ENCODE data around the gene MRC2. TPM values are rescaled to one million over a fixed set of nuclear protein-coding genes. Genes with fewer than 3 reads are reported as not detected.

The MRC2 gene
- polyA plus RNA-seq, 1 of the 3 experiments (the other 2 are of a cell fraction), result 213 TPM

DNA sequence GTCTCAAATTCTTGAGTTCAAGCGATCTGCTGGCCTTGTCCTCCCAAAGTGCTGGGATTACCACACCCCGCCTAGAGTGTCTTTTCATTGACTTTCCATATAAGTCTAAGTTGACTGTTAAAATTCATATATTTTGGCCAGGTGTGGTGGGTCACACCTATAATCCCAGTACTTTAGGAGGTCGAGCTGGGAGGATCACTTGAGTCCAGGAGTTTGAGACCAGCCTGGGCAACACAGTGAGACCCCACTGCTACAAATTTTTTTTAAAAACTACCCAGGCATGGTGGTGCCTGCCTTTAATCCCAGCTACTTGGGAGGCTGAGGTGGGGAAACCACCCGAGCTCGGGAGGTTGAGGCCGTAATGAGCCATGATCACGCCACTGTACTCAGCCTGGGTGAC is 21.9 kb upstream of the MRC2 start:
- Histone ChIP-seq H4K20me1 (ENCODE audit: insufficient read depth) (no peaks in the 10 kb centered on the region), H3K9me2 (no peaks in the 10 kb centered on the region), H3K9me3 (no peaks in the 10 kb centered on the region), H3K4me1 (ENCODE audit: control insufficient read depth in 1 of 2, insufficient read depth in 2 of 2, low read depth in 1 of 2, low read length in 1 of 2) (no peaks in the 10 kb centered on the region), H3K4me3 (ENCODE audit: low read depth in 2 of 2, low read length in 1 of 2) (no peak overlapping the region), H3K79me2 (ENCODE audit: insufficient read depth) (peaks cover 25% of the 10 kb centered on the region; the same call in 1 of the 2 replicates), H3K36me3 (replicated peaks in 1 of 2; ENCODE audit: control insufficient read depth in 1 of 2, insufficient read depth in 2 of 2, low read length in 1 of 2) (peaks cover 71 to 90% of the 10 kb centered on the region in 2 experiments), H3F3A (replicated peaks; ENCODE audit: insufficient read depth) (peaks cover 8% of the 10 kb centered on the region), H3K27ac (ENCODE audit: low read depth in 2 of 2, low read length in 1 of 2) (no peak overlapping the region), H3K27me3 (ENCODE audit: insufficient read depth) (no peaks in the 10 kb centered on the region), H3K9ac (no peak overlapping the region), H2AFZ (ENCODE audit: low read depth) (no peak overlapping the region), H3K4me2 (no peak overlapping the region)
- no peak for DNase-seq
- CTCF ChIA-PET, result no interaction called here
- TF ChIP-seq ELF1 (IDR thresholded peaks at IDR 0.05), result no peak
- TF ChIP-seq, protein P1, sequence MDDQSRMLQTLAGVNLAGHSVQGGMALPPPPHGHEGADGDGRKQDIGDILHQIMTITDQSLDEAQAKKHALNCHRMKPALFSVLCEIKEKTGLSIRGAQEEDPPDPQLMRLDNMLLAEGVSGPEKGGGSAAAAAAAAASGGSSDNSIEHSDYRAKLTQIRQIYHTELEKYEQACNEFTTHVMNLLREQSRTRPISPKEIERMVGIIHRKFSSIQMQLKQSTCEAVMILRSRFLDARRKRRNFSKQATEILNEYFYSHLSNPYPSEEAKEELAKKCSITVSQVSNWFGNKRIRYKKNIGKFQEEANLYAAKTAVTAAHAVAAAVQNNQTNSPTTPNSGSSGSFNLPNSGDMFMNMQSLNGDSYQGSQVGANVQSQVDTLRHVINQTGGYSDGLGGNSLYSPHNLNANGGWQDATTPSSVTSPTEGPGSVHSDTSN (IDR thresholded peaks at IDR 0.05), result no peak
- TF ChIP-seq, protein P2, sequence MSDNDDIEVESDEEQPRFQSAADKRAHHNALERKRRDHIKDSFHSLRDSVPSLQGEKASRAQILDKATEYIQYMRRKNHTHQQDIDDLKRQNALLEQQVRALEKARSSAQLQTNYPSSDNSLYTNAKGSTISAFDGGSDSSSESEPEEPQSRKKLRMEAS (IDR thresholded peaks at IDR 0.05; ENCODE audit: low read depth), result no peak
- TF ChIP-seq TAF1 (IDR thresholded peaks at IDR 0.05; ENCODE audit: borderline replicate concordance, low read depth, low read length), result no peak
- no peak for TF ChIP-seq MXI1 (IDR thresholded peaks at IDR 0.05; ENCODE audit: low read depth, low read length)
- no peak for TF ChIP-seq TCF12 (IDR thresholded peaks at IDR 0.05)
- TF ChIP-seq REST (IDR thresholded peaks at IDR 0.05; ENCODE audit: low read depth, low read length), result no peak
- POLR2A ChIA-PET, result no interaction called here
- WGBS (ENCODE audit: low lambda C conversion rate), result 97% methylated on average over 7 of the region's 7 CpGs

DNA sequence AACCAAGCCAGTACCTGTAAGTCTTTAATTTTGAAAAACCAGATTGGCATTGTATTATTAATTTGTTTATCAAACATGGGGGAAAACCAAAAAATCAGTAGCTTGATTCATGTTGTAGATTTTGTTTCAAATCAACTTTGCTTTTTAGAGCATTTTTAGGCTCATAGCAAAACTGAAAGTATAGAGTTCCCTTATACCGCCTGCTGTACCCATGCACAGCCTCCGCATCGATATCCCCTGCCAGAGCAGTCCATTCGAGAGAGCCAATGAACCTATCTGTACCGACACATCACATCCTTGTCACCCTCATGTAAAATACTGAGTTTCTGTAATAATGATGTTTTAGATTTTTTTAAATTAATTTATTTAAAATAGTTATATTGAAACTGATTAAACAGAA is 16.2 kb upstream of the MRC2 start:
- POLR2A ChIA-PET, result no interaction called here
- H3K36me3 ChIP-seq (replicated peaks in 1 of 2; ENCODE audit: control insufficient read depth in 1 of 2, insufficient read depth in 2 of 2, low read length in 1 of 2), result peaks cover 69 to 83% of the 10 kb centered on the region in 2 experiments
- H3F3A ChIP-seq (replicated peaks; ENCODE audit: insufficient read depth), result peaks cover 16% of the 10 kb centered on the region
- no peak for TF ChIP-seq CHD2 (IDR thresholded peaks at IDR 0.05; ENCODE audit: low read length, partially characterized antibody)
- TF ChIP-seq FOSL2 (IDR thresholded peaks at IDR 0.05; ENCODE audit: borderline replicate concordance, low read depth), result no peak
- no peak for TF ChIP-seq REST (IDR thresholded peaks at IDR 0.05; ENCODE audit: low read depth, low read length)
- no peak for TF ChIP-seq NFIC (IDR thresholded peaks at IDR 0.05; ENCODE audit: borderline replicate concordance)
- no peak for TF ChIP-seq TAF1 (IDR thresholded peaks at IDR 0.05; ENCODE audit: borderline replicate concordance, low read depth, low read length)
- no peak for TF ChIP-seq RCOR1 (IDR thresholded peaks at IDR 0.05; ENCODE audit: low read length)
- no peak for TF ChIP-seq IRF3 (IDR thresholded peaks at IDR 0.05; ENCODE audit: low read depth, low read length)
- no peak for TF ChIP-seq JUND (IDR thresholded peaks at IDR 0.05)
- H3K9me2 ChIP-seq, result no peaks in the 10 kb centered on the region
- no peaks in the 10 kb centered on the region for H3K9me3 ChIP-seq
- CTCF ChIA-PET, result interaction anchor here (0.6 to 1.4 kb wide), 2 partner anchors 16 to 81 kb away, joined by 3 to 5 read pairs; no protein-coding TSS in a partner anchor
- DNase-seq, result no peak
- no peaks in the 10 kb centered on the region for H4K20me1 ChIP-seq (ENCODE audit: insufficient read depth)
- peaks cover 0 to 2% of the 10 kb centered on the region in 2 experiments; a peak in 2 of 4 replicates for H3K4me1 ChIP-seq (ENCODE audit: control insufficient read depth in 1 of 2, insufficient read depth in 2 of 2, low read depth in 1 of 2, low read length in 1 of 2)
- H3K4me3 ChIP-seq (ENCODE audit: low read depth in 2 of 2, low read length in 1 of 2), result no peak overlapping the region
- no peak overlapping the region for H3K27ac ChIP-seq (ENCODE audit: low read depth in 2 of 2, low read length in 1 of 2)
- no peaks in the 10 kb centered on the region for H3K27me3 ChIP-seq (ENCODE audit: insufficient read depth)
- WGBS (ENCODE audit: low lambda C conversion rate), result 96% methylated on average over 5 of the region's 5 CpGs
- H3K9ac ChIP-seq, result no peak overlapping the region
- H2AFZ ChIP-seq (ENCODE audit: low read depth), result no peak overlapping the region
- no peak overlapping the region for H3K4me2 ChIP-seq
- peaks cover 6% of the 10 kb centered on the region; the same call in 1 of the 2 replicates for H3K79me2 ChIP-seq (ENCODE audit: insufficient read depth)

Measured in SK-N-SH (cell line).